Type B pancreatic cell (in vitro differentiated cells): Measurements from ENCODE around the gene EFCAB6. TPM values are rescaled to one million over a fixed set of nuclear protein-coding genes. Genes with fewer than 3 reads are reported as not detected.

Experiments
- DNase-seq: peaks from one replicate; pipeline ENCODE4 v3.0.0; 2021; ENCODE audit warnings: mixed read lengths; ENCODE audit not compliant: unreplicated experiment; ENCODE audit errors: extremely low spot score
- H3K27ac Mint-ChIP-seq: 2 replicates; pipeline ENCODE4 v1.8.0; 2021; ENCODE audit warnings: mild to moderate bottlenecking, mixed read lengths
- H3K27me3 Mint-ChIP-seq: 2 replicates; pipeline ENCODE4 v1.8.0; 2021; ENCODE audit warnings: mixed read lengths
- H3K36me3 Mint-ChIP-seq: 2 replicates; pipeline ENCODE4 v1.8.0; 2021; ENCODE audit warnings: mixed read lengths
- H3K4me1 Mint-ChIP-seq: one replicate; pipeline ENCODE4 v1.8.0; 2021; ENCODE audit warnings: mixed read lengths; ENCODE audit not compliant: unreplicated experiment
- H3K4me3 Mint-ChIP-seq: 2 replicates; pipeline ENCODE4 v1.8.0; 2021; ENCODE audit warnings: mild to moderate bottlenecking, mixed read lengths
- H3K9me3 Mint-ChIP-seq: 2 replicates; pipeline ENCODE4 v1.8.0; 2021; ENCODE audit warnings: mixed read lengths
- CTCF ChIP-seq: fragments of 200-600 bp; sonication (generic); conservative IDR thresholded peaks from 2 replicates; pipeline ENCODE4 v1.5.0; 2021; ENCODE audit warnings: antibody characterized with exemption, mild to moderate bottlenecking
- total RNA-seq: library from RNA; stranded (reverse); gene quantifications from 2 replicates; pipeline ENCODE4 v1.2.1, GENCODE V29; 2021; ENCODE audit warnings: low replicate concordance

Gene EFCAB6
- total RNA-seq, 1 donor from 2014 or later, result 5.3 TPM

DNA sequence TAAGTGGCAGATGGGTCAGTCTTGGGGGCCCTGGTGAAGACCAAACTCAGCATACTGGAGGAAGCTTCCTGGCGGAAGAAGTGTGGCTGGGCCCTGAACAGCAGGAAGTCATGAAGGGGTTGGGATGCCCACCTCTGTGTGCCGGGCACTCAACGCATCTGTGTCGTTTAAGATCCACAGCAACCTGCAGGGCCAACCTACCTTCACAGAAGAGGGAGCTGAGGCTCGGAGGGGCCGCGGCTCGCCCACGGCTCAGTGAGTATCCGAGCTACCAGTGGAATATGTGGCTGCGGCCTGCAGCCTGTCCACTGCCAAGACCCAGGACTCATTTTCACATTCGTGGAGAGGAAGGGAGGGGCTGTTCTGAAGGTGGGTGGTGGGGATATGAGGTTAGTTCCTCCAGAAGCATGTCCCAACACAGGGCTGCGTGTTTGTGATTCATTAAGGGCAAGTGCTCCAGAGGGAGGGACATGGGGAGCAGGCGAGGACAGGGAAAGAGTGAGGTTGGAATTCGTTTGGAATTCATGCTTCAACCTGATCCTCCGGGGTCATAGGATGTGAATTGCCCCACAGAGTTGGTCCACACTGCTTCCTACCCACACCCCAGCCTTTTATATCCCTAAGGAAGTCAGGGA lies 300.7 kb downstream of the EFCAB6 start:
- no peak overlapping the region for H3K4me3 Mint-ChIP-seq
- H3K9me3 Mint-ChIP-seq, result no peaks in the 10 kb centered on the region

DNA sequence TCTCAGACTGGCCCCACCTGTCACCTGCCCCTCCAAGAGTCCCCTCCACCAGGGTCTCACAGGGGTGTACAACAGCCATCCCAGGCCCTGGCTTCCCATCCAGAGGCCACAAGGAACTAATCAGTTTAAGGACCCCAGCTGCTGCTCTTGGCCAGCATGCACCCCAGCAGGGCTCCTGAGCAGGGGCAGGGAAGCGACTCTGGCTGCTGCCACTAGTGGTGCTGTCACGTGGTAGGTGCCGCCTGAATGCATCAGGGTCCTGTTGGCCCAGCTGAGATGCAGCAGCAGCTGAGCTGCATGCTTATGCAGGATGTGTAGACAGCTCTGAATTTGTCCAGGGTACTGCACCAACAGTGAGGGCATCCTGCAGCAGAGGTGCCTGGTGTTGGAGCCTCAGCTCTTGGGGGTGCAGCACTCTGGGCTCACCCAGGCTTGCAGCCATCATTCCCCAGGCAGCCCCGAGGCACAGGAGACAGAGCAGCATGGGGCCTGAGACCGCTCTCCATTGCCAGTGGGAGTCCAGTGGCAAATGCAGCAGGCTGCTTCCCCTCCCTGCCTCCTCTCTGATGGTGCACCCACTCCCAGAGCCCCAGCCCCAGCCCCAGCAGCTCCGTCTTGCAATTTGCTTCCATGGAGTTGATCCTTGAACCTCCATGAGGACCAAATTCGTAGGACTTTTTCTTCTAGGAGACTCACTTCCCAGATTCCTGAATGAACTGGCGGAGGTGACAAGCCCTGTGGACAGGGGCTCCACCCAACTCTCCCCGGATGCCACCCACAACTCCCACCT lies 301.6 kb downstream of the EFCAB6 start:
- Mint-ChIP-seq H3K4me3 (no peak overlapping the region), H3K27ac (no peak overlapping the region), H3K9me3 (no peaks in the 10 kb centered on the region), H3K36me3 (no peaks in the 10 kb centered on the region), H3K27me3 (no peaks in the 10 kb centered on the region), H3K4me1 (no peaks in the 10 kb centered on the region)
- no peak for DNase-seq
- no peak for TF ChIP-seq CTCF

More for the DNA sequence above, 300.7 kb downstream of the EFCAB6 start:
- no peak for DNase-seq
- Mint-ChIP-seq H3K4me1 (no peaks in the 10 kb centered on the region), H3K36me3 (no peaks in the 10 kb centered on the region), H3K27ac (no peak overlapping the region), H3K27me3 (no peaks in the 10 kb centered on the region)
- TF ChIP-seq CTCF, result no peak

DNA sequence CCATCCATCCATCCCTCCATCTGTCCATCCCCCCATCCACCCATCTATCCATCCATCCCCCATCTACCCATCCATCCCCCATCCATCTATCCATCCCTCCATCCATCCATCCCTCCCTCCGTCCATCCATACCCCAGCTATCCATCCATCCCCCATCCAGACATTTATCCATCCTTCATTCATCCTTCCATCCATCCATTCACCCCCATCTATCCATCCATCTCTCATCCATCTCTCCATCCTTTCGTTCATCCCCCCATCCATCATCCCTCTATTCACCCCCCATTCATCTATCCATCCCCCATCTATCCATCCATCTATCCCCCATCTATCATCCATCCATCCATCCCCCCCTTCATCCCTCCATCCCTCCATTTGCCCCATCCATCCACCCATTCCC lies 302.8 kb downstream of the EFCAB6 start:
- no peaks in the 10 kb centered on the region for H3K4me1 Mint-ChIP-seq
- no peak for DNase-seq
- H3K36me3 Mint-ChIP-seq, result no peaks in the 10 kb centered on the region
- no peak for TF ChIP-seq CTCF
- no peaks in the 10 kb centered on the region for H3K27me3 Mint-ChIP-seq
- H3K9me3 Mint-ChIP-seq, result no peaks in the 10 kb centered on the region
- no peak overlapping the region for H3K27ac Mint-ChIP-seq
- no peak overlapping the region for H3K4me3 Mint-ChIP-seq

DNA sequence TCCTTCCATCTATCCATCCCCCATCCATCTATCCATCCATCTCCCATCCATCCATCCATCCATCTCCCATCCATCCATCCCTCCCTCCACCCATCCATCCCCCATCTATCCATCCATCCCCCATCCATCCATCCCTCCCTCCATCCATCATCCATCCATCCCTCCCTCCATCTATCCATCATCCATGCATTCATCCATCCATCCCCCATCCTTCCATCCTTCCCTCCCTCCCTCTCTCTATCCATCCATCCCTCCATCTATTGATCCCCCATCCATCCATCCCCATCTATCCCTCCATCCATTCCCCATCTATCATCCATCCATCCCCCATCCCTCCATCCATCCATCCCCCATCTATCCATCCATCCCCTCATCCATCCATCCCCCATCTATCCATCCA lies 303.6 kb downstream of the EFCAB6 start:
- no peak for TF ChIP-seq CTCF
- no peak overlapping the region for H3K27ac Mint-ChIP-seq

GRCh38 chr22:43507235-43507634 lies 304.9 kb downstream of the EFCAB6 start:
- Mint-ChIP-seq H3K9me3 (no peaks in the 10 kb centered on the region), H3K4me3 (no peak overlapping the region), H3K27ac (no peak overlapping the region), H3K27me3 (no peaks in the 10 kb centered on the region), H3K4me1 (no peaks in the 10 kb centered on the region), H3K36me3 (no peaks in the 10 kb centered on the region)
- DNase-seq, result no peak
- TF ChIP-seq CTCF, result no peak

More for the DNA sequence above, 303.6 kb downstream of the EFCAB6 start:
- no peak overlapping the region for H3K4me3 Mint-ChIP-seq
- H3K4me1 Mint-ChIP-seq, result no peaks in the 10 kb centered on the region
- DNase-seq, result no peak
- no peaks in the 10 kb centered on the region for H3K27me3 Mint-ChIP-seq
- H3K9me3 Mint-ChIP-seq, result no peaks in the 10 kb centered on the region
- no peaks in the 10 kb centered on the region for H3K36me3 Mint-ChIP-seq
